HepG2 (cell line): ENCODE results near the gene DNMT3B. TPM values are rescaled to one million over a fixed set of nuclear protein-coding genes. Genes with fewer than 3 reads are reported as not detected.

Experiments used
- ERF ChIP-seq: IDR thresholded peaks from 2 replicates; pipeline ENCODE4 v1.6.1; 2018; ENCODE audit warnings: missing biosample characterization, missing genetic modification reagents
- GABPA ChIP-seq, 2 experiments: IDR thresholded peaks; 2 replicates each; pipeline ENCODE4 v1.6.1; 2011 to 2016; ENCODE audit warnings: low read depth in 2 of 2, low read length in 1 of 2, missing biosample characterization in 1 of 2, missing genetic modification characterization in 1 of 2
- GATA4 ChIP-seq: sonication (generic); IDR thresholded peaks from 2 replicates; pipeline ENCODE4 v1.6.1; 2016; ENCODE audit warnings: antibody characterized with exemption, low read depth, borderline replicate concordance
- GMEB2 ChIP-seq: IDR thresholded peaks from 2 replicates; pipeline ENCODE4 v1.6.1; 2016; ENCODE audit warnings: missing biosample characterization, missing genetic modification reagents, low read depth
- HNF4A ChIP-seq: sonication (generic); formaldehyde crosslinking; IDR thresholded peaks from 2 replicates; pipeline ENCODE4 v1.4.0; 2020; ENCODE audit warnings: missing genetic modification reagents
- HNRNPH1 ChIP-seq: fragments of 200-400 bp; formaldehyde crosslinking; optimal IDR thresholded peaks from 2 replicates; pipeline ENCODE3; 2017; ENCODE audit warnings: mild to moderate bottlenecking, low read depth, low read length
- PAXIP1 ChIP-seq: sonication (generic); formaldehyde crosslinking; conservative IDR thresholded peaks from 2 replicates; pipeline ENCODE4 v1.4.0; 2020; ENCODE audit warnings: mild to moderate bottlenecking, missing genetic modification reagents, moderate library complexity
- RARA ChIP-seq: IDR thresholded peaks from 2 replicates; pipeline ENCODE4 v1.6.1; 2016; ENCODE audit warnings: missing genetic modification reagents, missing compliant biosample characterization
- SAP130 ChIP-seq: IDR thresholded peaks from 2 replicates; pipeline ENCODE4 v1.6.1; 2016; ENCODE audit warnings: low read depth
- SMARCE1 ChIP-seq: fragments of 450-650 bp; IDR thresholded peaks from 2 replicates; pipeline ENCODE4 v1.6.1; 2017; ENCODE audit warnings: borderline replicate concordance
- STAG1 ChIP-seq: sonication (generic); formaldehyde crosslinking; IDR thresholded peaks from 2 replicates; pipeline ENCODE4 v1.4.0; 2020; ENCODE audit warnings: missing genetic modification reagents
- TBP ChIP-seq: sonication (generic); formaldehyde crosslinking; IDR thresholded peaks from 2 replicates; pipeline ENCODE4 v1.5.0; 2020; ENCODE audit warnings: missing genetic modification reagents
- TGIF2 ChIP-seq: IDR thresholded peaks from 2 replicates; pipeline ENCODE4 v1.6.1; 2016; ENCODE audit warnings: control low read depth, missing compliant biosample characterization
- TOPORS ChIP-seq: sonication (generic); formaldehyde crosslinking; IDR thresholded peaks from 2 replicates; pipeline ENCODE4 v1.8.0; 2023; ENCODE audit warnings: mild to moderate bottlenecking, missing genetic modification reagents
- ZNF124 ChIP-seq: sonication (generic); formaldehyde crosslinking; IDR thresholded peaks from 2 replicates; pipeline ENCODE4 v1.4.0; 2020; ENCODE audit warnings: missing genetic modification reagents
- ZNF430 ChIP-seq: sonication (generic); formaldehyde crosslinking; IDR thresholded peaks from 2 replicates; pipeline ENCODE4 v1.9.0; 2021; ENCODE audit warnings: mild to moderate bottlenecking, missing genetic modification reagents
- ZNF850 ChIP-seq: sonication (generic); formaldehyde crosslinking; conservative IDR thresholded peaks from 2 replicates; pipeline ENCODE4 v1.9.0; 2021; ENCODE audit warnings: mild to moderate bottlenecking, missing genetic modification reagents
- ZSCAN20 ChIP-seq: sonication (generic); formaldehyde crosslinking; IDR thresholded peaks from 2 replicates; pipeline ENCODE4 v1.4.0; 2020; ENCODE audit warnings: missing genetic modification reagents, mild to moderate bottlenecking, borderline replicate concordance
- polyA plus RNA-seq, 8 experiments: library from polyadenylated mRNA; depleted of rRNA in 3 of 8; stranded (reverse) in 7 of 8; unstranded in 1 of 8; fragments of >200 nt; fragmentation: Illumina TruSeq in 4 of 8; extraction: Trizol in 4 of 8; gene quantifications; 2 replicates each; pipeline versions ENCODE4 v1.2.1 to v1.2.3, GENCODE V29; 2011 to 2016; ENCODE audit warnings: low read depth in 4 of 8, missing spikeins in 1 of 8, mixed read lengths in 1 of 8; ENCODE audit not compliant: insufficient read depth in 1 of 8
- total RNA-seq, 5 experiments: library from RNA; depleted of rRNA; stranded (reverse); fragments of >200 nt; fragmentation: Illumina TruSeq; extraction: Trizol; gene quantifications; 2 replicates each; pipeline ENCODE4 v1.2.3, GENCODE V29; 2016; ENCODE audit warnings: low read depth in 1 of 5

The DNMT3B gene
- total and polyA plus RNA-seq, 2 of the 13 experiments (the other 11 are each of a cell fraction or from before 2014, with no cell fraction given): 3.8 to 13.9 TPM

GRCh38 chr20:32777177-32777956, 15.2 kb downstream of the DNMT3B start (continued):
- TF ChIP-seq PAXIP1 (CRISPR knock-in tag) (no peak), GMEB2 (CRISPR knock-in tag) (no peak), ZNF430 (CRISPR knock-in tag) (no peak), ZNF850 (no peak), SMARCE1 (no peak), SAP130 (CRISPR knock-in tag) (peak; percentile 33; the same call in 1 of the 2 replicates), HNRNPH1 (no peak), TOPORS (CRISPR knock-in tag) (no peak), RARA (CRISPR knock-in tag) (peak; percentile 38; the same call in 1 of the 2 replicates), GABPA (IDR thresholded peaks at IDR 0.05; ENCODE audit: low read depth, low read length) (peak; percentile 49), GABPA (CRISPR knock-in tag; IDR thresholded peaks at IDR 0.05; ENCODE audit: low read depth) (peak; percentile 76), TGIF2 (CRISPR knock-in tag) (no peak), STAG1 (CRISPR knock-in tag) (no peak), GATA4 (no peak), ERF (0 out of 2 replicates have a peak, but pooled peaks have one; percentile 25), ZNF124 (CRISPR knock-in tag) (no peak), TBP (no peak), ZSCAN20 (CRISPR knock-in tag) (no peak), HNF4A (CRISPR knock-in tag) (no peak)
